ENCODE results near the gene SVOP. TPM values are rescaled to one million over a fixed set of nuclear protein-coding genes. Genes with fewer than 3 reads are reported as not detected.
A peak's percentile ranks its signal among the peaks of the same experiment; 100 is the strongest.

SVOP gene
- total and polyA plus RNA-seq, 2 of the 8 experiments (the other 6 are each of a cell fraction or from before 2014, with no cell fraction given): 0.06 TPM; not detected in 1

DNA sequence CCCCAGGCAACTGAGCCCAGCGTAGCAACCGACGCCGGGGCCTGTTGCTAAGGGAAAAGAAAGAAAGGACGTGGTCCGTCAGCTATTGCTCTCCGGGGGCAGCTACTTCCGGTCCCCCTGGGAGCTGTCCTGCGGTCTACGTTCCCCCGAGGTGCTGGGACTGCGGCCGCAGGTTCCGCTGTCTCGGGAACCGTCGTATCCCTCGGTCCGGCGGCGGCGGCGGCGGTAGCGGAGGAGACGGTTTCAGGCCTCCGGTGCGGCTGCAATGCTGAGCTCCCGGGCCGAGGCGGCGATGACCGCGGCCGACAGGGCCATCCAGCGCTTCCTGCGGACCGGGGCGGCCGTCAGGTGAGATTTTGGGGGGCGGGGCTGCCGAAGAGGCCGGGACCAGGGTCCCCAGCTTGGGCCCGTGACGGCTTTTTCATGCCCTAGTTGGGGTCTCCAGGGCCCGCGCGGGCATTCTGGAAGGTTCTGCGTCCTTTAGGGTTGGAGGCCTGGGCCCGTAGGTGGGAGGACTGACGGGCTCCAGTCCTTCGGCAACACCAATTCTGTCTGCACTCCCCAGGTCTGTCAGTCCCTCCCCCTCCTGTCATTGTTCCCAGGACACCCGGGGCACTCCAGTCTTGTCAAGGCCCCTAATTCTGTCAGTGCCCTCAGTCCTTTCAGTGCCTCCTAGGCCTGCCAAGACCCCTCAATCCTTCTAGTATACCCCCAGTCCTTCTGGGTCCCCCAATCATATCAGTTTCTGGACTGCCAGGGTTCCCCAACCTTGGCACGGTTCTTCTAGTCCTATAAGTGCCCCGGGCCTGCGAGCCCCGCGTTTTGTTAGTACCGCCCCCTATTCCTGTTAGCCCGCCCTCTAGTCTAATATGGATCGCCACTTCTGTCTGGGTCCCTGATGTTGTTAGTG lies 31.8 kb upstream of the SVOP start, which contains the start of gene USP30:
Gene USP30 (plus strand): TSS at position 163 of the 910 bp plus-strand sequence. CDS start 103 bp downstream, at position 266.
- no peak within 1 kb of the TSS for H2BK15ac ChIP-seq (ENCODE audit: low read length)
- no peak within 1 kb of the TSS for H3K27ac ChIP-seq (ENCODE audit: low read depth, low read length)
- H4K5ac ChIP-seq (ENCODE audit: insufficient read length, low read depth, low read length): no peak within 1 kb of the TSS
- FAIRE-seq (no peak), DNase-seq (ENCODE audit: low read depth in 1 of 2, low spot score in 2 of 2) (peak; percentile 46 to 91)
- no peak within 1 kb of the TSS for H3K18ac ChIP-seq (ENCODE audit: extremely low read depth, low read length)
- no peak within 1 kb of the TSS for H3K56ac ChIP-seq (replicated peaks; ENCODE audit: insufficient read length, low read depth, low read length)
- H3K4me2 ChIP-seq (ENCODE audit: insufficient read depth in 1 of 2, low read depth in 2 of 2, low read length in 2 of 2): peak within 1 kb of the TSS; percentile 91
- no peak within 1 kb of the TSS for H2BK20ac ChIP-seq (ENCODE audit: low read length)
- H3K36me3 ChIP-seq (ENCODE audit: control insufficient read depth in 2 of 4, insufficient read depth in 4 of 4, low read length in 3 of 4): no peaks in the 10 kb centered on the region
- H3K23me2 ChIP-seq (ENCODE audit: low read depth, low read length): no peaks in the 10 kb centered on the region
- H2BK120ac ChIP-seq (replicated peaks; ENCODE audit: low read depth, low read length): no peak within 1 kb of the TSS
- H4K91ac ChIP-seq (replicated peaks; ENCODE audit: insufficient read length, low read length): no peak within 1 kb of the TSS
- peak within 1 kb of the TSS; percentile 41 for H4K8ac ChIP-seq (ENCODE audit: extremely low read depth, insufficient read depth, low read length)
- H2AFZ ChIP-seq (ENCODE audit: low read length): peak within 1 kb of the TSS; percentile 12; the same call in 1 of the 2 replicates
- ChIA-PET CTCF (ENCODE audit: partially characterized antibody) (interaction anchor here (0.6 to 1.7 kb wide), 3 partner anchors 18 to 389 kb away, joined by 3 read pairs; no protein-coding TSS in a partner anchor), POLR2A (ENCODE audit: partially characterized antibody) (interaction anchor here (0.9 to 1.5 kb wide), 2 partner anchors 43 to 215 kb away, joined by 3 to 4 read pairs; no protein-coding TSS in a partner anchor)
- H2BK12ac ChIP-seq (ENCODE audit: low read depth, low read length): no peak within 1 kb of the TSS
- H2AK5ac ChIP-seq (ENCODE audit: low read depth, low read length): no peak within 1 kb of the TSS
- H3K4ac ChIP-seq (replicated peaks; ENCODE audit: insufficient read length, low read depth, low read length): no peak within 1 kb of the TSS
- peak within 1 kb of the TSS; percentile 78 to 95 (median 88) for H3K4me3 ChIP-seq (ENCODE audit: extremely low read depth in 1 of 4, insufficient read depth in 2 of 4, low read depth in 3 of 4, low read length in 4 of 4)
- H3K79me1 ChIP-seq (ENCODE audit: low read depth, low read length): no peaks in the 10 kb centered on the region
- H3K9ac ChIP-seq (replicated peaks in 1 of 4; ENCODE audit: extremely low read depth in 1 of 4, low read depth in 3 of 4, low read length in 3 of 4): peak within 1 kb of the TSS; percentile 16 to 61 (median 28); a peak in 2 of 7 replicates
- no peaks in the 10 kb centered on the region for H3K27me3 ChIP-seq (replicated peaks in 1 of 4; ENCODE audit: control insufficient read depth in 3 of 4, extremely low read depth in 1 of 4, insufficient read depth in 3 of 4, low read length in 3 of 4)
- no peak within 1 kb of the TSS for H3K14ac ChIP-seq (ENCODE audit: insufficient read length)
- no peak within 1 kb of the TSS for H3K23ac ChIP-seq (ENCODE audit: insufficient read length)
- no peaks in the 10 kb centered on the region for H4K20me1 ChIP-seq (replicated peaks in 1 of 2; ENCODE audit: control insufficient read depth in 1 of 2, insufficient read depth in 2 of 2, low read length in 2 of 2)
- no peaks in the 10 kb centered on the region; a peak in 1 of 7 replicates for H3K4me1 ChIP-seq (replicated peaks in 1 of 4; ENCODE audit: control insufficient read depth in 3 of 4, insufficient read depth in 4 of 4, low read length in 3 of 4)
- peak within 1 kb of the TSS; percentile 35; the same call in 1 of the 2 replicates for H2BK5ac ChIP-seq (ENCODE audit: low read depth, low read length)
- 2% methylated on average over 39 of the region's 61 CpGs; no CpG with 5 or more reads in 1 of the 2 experiments for WGBS, 2 experiments (ENCODE audit: extremely low coverage in 1 of 2, insufficient coverage in 1 of 2, insufficient read length in 1 of 2, insufficient replicate concordance in 2 of 2, low coverage in 1 of 2, low lambda C conversion rate in 2 of 2, missing lambda C conversion rate in 1 of 2)
- no peaks in the 10 kb centered on the region for H3K9me3 ChIP-seq (ENCODE audit: insufficient read depth in 2 of 2, low read depth in 1 of 2, low read length in 1 of 2)
- no peaks in the 10 kb centered on the region for H3K79me2 ChIP-seq (ENCODE audit: control insufficient read depth in 1 of 2, insufficient read depth in 2 of 2, low read length in 2 of 2)
- TF ChIP-seq EGR1 (IDR thresholded peaks at IDR 0.05; ENCODE audit: borderline replicate concordance, low read depth, low read length): peak; percentile 87
- TF ChIP-seq, protein P1, sequence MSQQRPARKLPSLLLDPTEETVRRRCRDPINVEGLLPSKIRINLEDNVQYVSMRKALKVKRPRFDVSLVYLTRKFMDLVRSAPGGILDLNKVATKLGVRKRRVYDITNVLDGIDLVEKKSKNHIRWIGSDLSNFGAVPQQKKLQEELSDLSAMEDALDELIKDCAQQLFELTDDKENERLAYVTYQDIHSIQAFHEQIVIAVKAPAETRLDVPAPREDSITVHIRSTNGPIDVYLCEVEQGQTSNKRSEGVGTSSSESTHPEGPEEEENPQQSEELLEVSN (IDR thresholded peaks at IDR 0.05): peak; percentile 39; the same call in 1 of the 2 replicates
- no peak for TF ChIP-seq BCL11A (IDR thresholded peaks at IDR 0.05; ENCODE audit: low read depth in 2 of 2, low read length in 2 of 2)
- TF ChIP-seq EZH2 (IDR thresholded peaks at IDR 0.05; ENCODE audit: low read depth, low read length, severe bottlenecking): no peak
- peak; percentile 92 for TF ChIP-seq KDM5A (IDR thresholded peaks at IDR 0.05; ENCODE audit: low read length)
- 0 out of 2 replicates have a peak, but pooled peaks have one; percentile 51 for TF ChIP-seq JUN (IDR thresholded peaks at IDR 0.05; ENCODE audit: low read depth, low read length)
- peak; percentile 72; the same call in 1 of the 2 replicates for TF ChIP-seq CREB1 (IDR thresholded peaks at IDR 0.05)
- peak; percentile 100 for TF ChIP-seq GABPA (IDR thresholded peaks at IDR 0.05; ENCODE audit: borderline replicate concordance, insufficient read depth, low read length)
- peak; percentile 98 for TF ChIP-seq ASH2L (IDR thresholded peaks at IDR 0.05; ENCODE audit: low read length)
- TF ChIP-seq CTBP2 (IDR thresholded peaks at IDR 0.05; ENCODE audit: borderline replicate concordance, insufficient read depth, insufficient read length, low read length): peak; percentile 81
